ENCODE results near the gene COPS3.

GRCh38 chr17:17228521-17229279, 52.3 kb downstream of the COPS3 start:
- TF ChIP-seq POLR2A (IDR thresholded peaks at IDR 0.05) (no peak), CTCF (IDR thresholded peaks at IDR 0.05) (no peak)
